Heart left ventricle (tissue), 16 donors: ENCODE measurements around the gene DDX10. TPM values are rescaled to one million over a fixed set of nuclear protein-coding genes. Genes with fewer than 3 reads are reported as not detected.

Experiments
- ATAC-seq, 4 donors: fragments of 200-7000 bp; cut with Tn5 transposase; one replicate each; pipeline ENCODE4 v1.9.1; 2020 to 2022; ENCODE audit warnings: moderate library complexity in 4 of 4, mild to moderate bottlenecking in 3 of 4, moderate number of reproducible peaks in 1 of 4
- DNase-seq, 5 donors: peaks; one replicate each; pipeline ENCODE4 v3.0.0-alpha.2; 2020
- H3K27ac ChIP-seq, 12 donors: fragments of 200-600 bp; sonication (generic) in 4 of 12; one replicate each; pipeline versions ENCODE4 v1.5.0 to v1.8.0; 2016 to 2022; ENCODE audit warnings: mild to moderate bottlenecking in 2 of 12
- H3K27me3 ChIP-seq, 9 donors: fragments of 200-600 bp; sonication (generic) in 2 of 9; one replicate each; pipeline versions ENCODE4 v1.5.1 to v1.8.0; 2016 to 2022; ENCODE audit warnings: mild to moderate bottlenecking in 3 of 9
- H3K36me3 ChIP-seq, 9 donors: fragments of 200-600 bp; sonication (generic) in 2 of 9; one replicate each; pipeline versions ENCODE4 v1.5.0 to v1.8.0; 2018 to 2022; ENCODE audit warnings: mild to moderate bottlenecking in 2 of 9
- H3K4me1 ChIP-seq, 12 donors: fragments of 200-600 bp; sonication (generic) in 4 of 12; one replicate each; pipeline versions ENCODE4 v1.5.0 to v1.8.0; 2016 to 2022; ENCODE audit warnings: mild to moderate bottlenecking in 3 of 12
- H3K4me3 ChIP-seq, 12 donors: fragments of 200-600 bp; sonication (generic) in 4 of 12; one replicate each; pipeline versions ENCODE4 v1.5.0 to v1.8.0; 2017 to 2022; ENCODE audit warnings: mild to moderate bottlenecking in 9 of 12, moderate library complexity in 4 of 12
- H3K9me3 ChIP-seq, 12 donors: fragments of 200-600 bp; sonication (generic) in 4 of 12; one replicate each; pipeline versions ENCODE4 v1.5.0 to v1.8.0; 2016 to 2022; ENCODE audit warnings: mild to moderate bottlenecking in 1 of 12
- CTCF ChIP-seq, 12 donors: fragments of 200-600 bp; sonication (generic) in 4 of 12; IDR thresholded peaks; one replicate each; pipeline versions ENCODE4 v1.5.0 to v1.8.0; 2018 to 2022; ENCODE audit warnings: antibody characterized with exemption in 12 of 12, mild to moderate bottlenecking in 5 of 12
- POLR2A ChIP-seq, 2 donors: fragments of 450-650 bp; IDR thresholded peaks; one replicate each; pipeline ENCODE4 v1.6.1; 2017; ENCODE audit warnings: antibody characterized with exemption in 2 of 2, mild to moderate bottlenecking in 2 of 2, moderate library complexity in 2 of 2
- WGBS, 4 donors: extraction: QIAGEN DNeasy Blood & Tissue Kit in 2 of 4; methylation state at CpG; one replicate each; pipeline versions ENCODE4 v1.1.5 to v1.1.7; 2013 to 2018; 5-methylcytosine and 5-hydroxymethylcytosine counted together
- intact Hi-C, 10 donors: fragments of 100-400 bp; cut with DNase I; formaldehyde crosslinking; loops; one replicate each; pipeline versions ENCODE4 v1.11.1 to v1.14.2; 2022
- polyA plus RNA-seq, 2 donors: library from polyadenylated mRNA; stranded (reverse); fragments of 200-250 nt; gene quantifications; one replicate each; pipeline ENCODE4 v1.2.3, GENCODE V29; 2013
- total RNA-seq, 9 donors: library from RNA; depleted of rRNA in 2 of 9; stranded (reverse); fragments of >200 nt in 2 of 9; fragmentation: NEBNext Ultra II Directional in 3 of 9; extraction: Animal tissue kit (Norgen Biotek cat#: 25700) in 3 of 9; gene quantifications; one replicate each; pipeline versions ENCODE4 v1.1.0 to v1.2.4, GENCODE V29; 2016 to 2023
- donor health status: ischemic (EF 13 %, LVEDD 7.1; RV severe dilation, severe dysfunction).
- donor health status: healthy with polysubstance abuse.
- donor health status: DM: no; HTN: yes; CAD: no.
- donor health status: DM: no; HTN: no; CAD: no.
- donor health status: ischemic (EF 25% LVEDD 6.9; RV normal size, moderate dysfunction).
- donor health status: ischemic (EF 25% LVEDD 5.7; RV mildly dilated, moderate dysfunction).
- donor health status: healthy.
- donor health status: DM: yes; HTN: yes; CAD: no.
- donor health status: ischemic (EF 35%, LVEDD 5.7; RV mildly dilated, moderate dysfunction).
- donor health status: nonischemic (EF 11% LVEDD 7.7; RV severe dilation, severe dysfunction).
- donor health status: DM: yes; HTN: yes; CAD: no.
- donor health status: PGD.
- donor health status: ischemic (EF 29% LVEDD 5.4; RV normal size, mild dysfunction).
- donor health status: nonischemic (EF 23%, LVEDD 6.1; RV moderate dilation, normal function).

Gene DDX10
- total and polyA plus RNA-seq, 11 donors: 8.3 to 17.2 (median 12.1) TPM

- no peaks in the 10 kb centered on the region for H3K27me3 ChIP-seq
- no peaks in the 10 kb centered on the region for H3K9me3 ChIP-seq
- TF ChIP-seq POLR2A (IDR thresholded peaks at IDR 0.05): no peak
- TF ChIP-seq CTCF (IDR thresholded peaks at IDR 0.05): no peak
- WGBS, 4 donors: 96 to 99% (median 97%) methylated on average over 3 of the region's 3 CpGs
- no peaks in the 10 kb centered on the region for H3K36me3 ChIP-seq
- no peak overlapping the region for H3K4me3 ChIP-seq
- no peak overlapping the region for H3K27ac ChIP-seq
- peaks cover 0 to 31% (median 20%) of the 10 kb centered on the region in 12 donors for H3K4me1 ChIP-seq
- intact Hi-C loops: loop anchor here in 1 of 10 donors (5.0 kb wide), 1 partner anchor 109 kb away; no protein-coding TSS in a partner anchor
- ATAC-seq (no peak), DNase-seq (no peak)
These were observed 193.8 kb downstream of the DDX10 start for GRCh38 chr11:108858622-108859021.

GRCh38 chr11:108859510-108859909 is 194.6 kb downstream of the DDX10 start:
- Histone ChIP-seq H3K36me3 (no peaks in the 10 kb centered on the region), H3K27me3 (no peaks in the 10 kb centered on the region), H3K4me3 (no peak overlapping the region), H3K27ac (no peak overlapping the region), H3K4me1 (peaks cover 0 to 22% (median 15%) of the 10 kb centered on the region in 12 donors), H3K9me3 (no peaks in the 10 kb centered on the region)
- no peak for DNase-seq
- 95 to 97% (median 96%) methylated on average over 1 of the region's 1 CpG for WGBS, 4 donors
- intact Hi-C loops: loop anchor here in 1 of 10 donors (5.0 kb wide), 1 partner anchor 108 kb away; no protein-coding TSS in a partner anchor
- TF ChIP-seq POLR2A (IDR thresholded peaks at IDR 0.05) (no peak), CTCF (IDR thresholded peaks at IDR 0.05) (no peak)
- ATAC-seq: no peak

- Histone ChIP-seq H3K27ac (no peak overlapping the region), H3K36me3 (no peaks in the 10 kb centered on the region), H3K27me3 (no peaks in the 10 kb centered on the region), H3K4me3 (no peak overlapping the region), H3K4me1 (no peaks in the 10 kb centered on the region), H3K9me3 (no peaks in the 10 kb centered on the region)
- no peak for DNase-seq
- no peak for ATAC-seq
- intact Hi-C loops: loop anchor here in 1 of 10 donors (10.0 kb wide), 1 partner anchor 159 kb away; no protein-coding TSS in a partner anchor
- 95 to 97% (median 96%) methylated on average over 1 of the region's 1 CpG for WGBS, 4 donors
- TF ChIP-seq POLR2A (IDR thresholded peaks at IDR 0.05) (no peak), CTCF (IDR thresholded peaks at IDR 0.05) (no peak)
These were observed 198.7 kb downstream of the DDX10 start for GRCh38 chr11:108863528-108863927.

- intact Hi-C loops: loop anchor here in 2 of 10 donors (5.0 to 10.0 kb wide), 2 partner anchors 161 to 168 kb away; no protein-coding TSS in a partner anchor
- ATAC-seq (no peak), DNase-seq (no peak)
- Histone ChIP-seq H3K36me3 (no peaks in the 10 kb centered on the region), H3K9me3 (no peaks in the 10 kb centered on the region), H3K4me3 (no peak overlapping the region), H3K27me3 (no peaks in the 10 kb centered on the region), H3K27ac (no peak overlapping the region), H3K4me1 (peaks cover 0 to 11% (median 1%) of the 10 kb centered on the region in 12 donors)
- TF ChIP-seq CTCF (IDR thresholded peaks at IDR 0.05) (no peak), POLR2A (IDR thresholded peaks at IDR 0.05) (no peak)
- WGBS, 4 donors: 94 to 96% (median 95%) methylated on average over 5 of the region's 5 CpGs
These were observed 200.5 kb downstream of the DDX10 start for GRCh38 chr11:108865406-108865805.
